ENCODE data around the gene LIPC.

Gene LIPC

GRCh38 chr15:58522865-58523264 lies 91.1 kb downstream of the LIPC start:
- Histone ChIP-seq H3K9ac (ENCODE audit: low read length) (no peak overlapping the region), H2AFZ (ENCODE audit: low read length) (no peak overlapping the region), H3K4me1 (ENCODE audit: low read length) (peaks cover 16% of the 10 kb centered on the region), H3K9me3 (replicated peaks; ENCODE audit: insufficient read depth, low read length) (no peaks in the 10 kb centered on the region), H3F3A (ENCODE audit: insufficient read depth, low read length) (peaks cover 7% of the 10 kb centered on the region), H3K4me2 (ENCODE audit: low read depth, low read length) (no peak overlapping the region), H3K27me3 (replicated peaks; ENCODE audit: insufficient read depth, low read length) (no peaks in the 10 kb centered on the region), H3K9me2 (replicated peaks; ENCODE audit: insufficient read depth, low read length) (no peaks in the 10 kb centered on the region), H3K27ac (ENCODE audit: low read length) (no peak overlapping the region), H3K4me3 (ENCODE audit: low read length) (no peak overlapping the region), H3K79me2 (ENCODE audit: low read length) (no peaks in the 10 kb centered on the region), H4K20me1 (ENCODE audit: insufficient read depth, low read length) (no peaks in the 10 kb centered on the region), H3K36me3 (replicated peaks; ENCODE audit: insufficient read depth, low read length) (no peaks in the 10 kb centered on the region)
- TF ChIP-seq CTCF (IDR thresholded peaks at IDR 0.05; ENCODE audit: low read length) = no peak
- no peak for TF ChIP-seq EZH2phosphoT487 (IDR thresholded peaks at IDR 0.05; ENCODE audit: low read length)
- no peak for TF ChIP-seq EZH2 (optimal IDR thresholded peaks at IDR 0.05; ENCODE audit: low read depth, low read length)
- DNase-seq = no peak

DNA sequence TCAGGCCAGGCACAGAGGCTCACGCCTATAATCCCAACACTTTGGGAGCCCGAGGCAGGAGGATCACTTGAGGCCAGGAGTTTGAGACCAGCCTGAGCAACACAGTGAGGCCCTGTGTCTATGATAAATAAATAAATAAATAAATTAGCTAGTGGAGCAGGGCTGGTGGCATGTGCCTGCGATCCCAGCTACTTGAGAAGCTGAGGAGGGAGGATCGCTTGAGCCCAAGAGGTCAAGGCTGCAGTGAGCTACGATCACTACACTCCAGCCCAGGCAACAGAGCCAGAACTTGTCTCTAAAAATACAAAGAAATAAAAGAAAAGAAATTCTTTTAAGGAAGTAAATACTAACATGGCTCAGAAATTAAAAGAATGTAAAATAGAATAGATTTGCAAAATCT lies 91.8 kb downstream of the LIPC start:
- no peak overlapping the region for H3K4me3 ChIP-seq (ENCODE audit: low read length)
- no peak overlapping the region for H3K9ac ChIP-seq (ENCODE audit: low read length)
- H3K27me3 ChIP-seq (replicated peaks; ENCODE audit: insufficient read depth, low read length) = no peaks in the 10 kb centered on the region
- no peak overlapping the region for H3K27ac ChIP-seq (ENCODE audit: low read length)
- H3K4me2 ChIP-seq (ENCODE audit: low read depth, low read length) = no peak overlapping the region
- H3K9me3 ChIP-seq (replicated peaks; ENCODE audit: insufficient read depth, low read length) = no peaks in the 10 kb centered on the region
- no peaks in the 10 kb centered on the region for H3K9me2 ChIP-seq (replicated peaks; ENCODE audit: insufficient read depth, low read length)
- no peak for DNase-seq
- no peaks in the 10 kb centered on the region for H3K36me3 ChIP-seq (replicated peaks; ENCODE audit: insufficient read depth, low read length)
- H3K79me2 ChIP-seq (ENCODE audit: low read length) = no peaks in the 10 kb centered on the region
- peaks cover 8% of the 10 kb centered on the region for H3K4me1 ChIP-seq (ENCODE audit: low read length)
- H3F3A ChIP-seq (ENCODE audit: insufficient read depth, low read length) = no peaks in the 10 kb centered on the region
- no peaks in the 10 kb centered on the region for H4K20me1 ChIP-seq (ENCODE audit: insufficient read depth, low read length)
- TF ChIP-seq EZH2 (optimal IDR thresholded peaks at IDR 0.05; ENCODE audit: low read depth, low read length) (no peak), CTCF (IDR thresholded peaks at IDR 0.05; ENCODE audit: low read length) (no peak), EZH2phosphoT487 (IDR thresholded peaks at IDR 0.05; ENCODE audit: low read length) (no peak)
- H2AFZ ChIP-seq (ENCODE audit: low read length) = no peak overlapping the region

- Histone ChIP-seq H3K9ac (ENCODE audit: low read length) (no peak overlapping the region), H3K4me1 (ENCODE audit: low read length) (peaks cover 6% of the 10 kb centered on the region), H2AFZ (ENCODE audit: low read length) (no peak overlapping the region), H3K9me2 (replicated peaks; ENCODE audit: insufficient read depth, low read length) (no peaks in the 10 kb centered on the region), H3K36me3 (replicated peaks; ENCODE audit: insufficient read depth, low read length) (no peaks in the 10 kb centered on the region), H3K4me3 (ENCODE audit: low read length) (no peak overlapping the region), H3K9me3 (replicated peaks; ENCODE audit: insufficient read depth, low read length) (no peaks in the 10 kb centered on the region), H3K27ac (ENCODE audit: low read length) (no peak overlapping the region), H3K27me3 (replicated peaks; ENCODE audit: insufficient read depth, low read length) (no peaks in the 10 kb centered on the region), H4K20me1 (ENCODE audit: insufficient read depth, low read length) (no peaks in the 10 kb centered on the region), H3K79me2 (ENCODE audit: low read length) (no peaks in the 10 kb centered on the region), H3F3A (ENCODE audit: insufficient read depth, low read length) (no peaks in the 10 kb centered on the region), H3K4me2 (ENCODE audit: low read depth, low read length) (no peak overlapping the region)
- TF ChIP-seq EZH2 (optimal IDR thresholded peaks at IDR 0.05; ENCODE audit: low read depth, low read length) (no peak), CTCF (IDR thresholded peaks at IDR 0.05; ENCODE audit: low read length) (no peak), EZH2phosphoT487 (IDR thresholded peaks at IDR 0.05; ENCODE audit: low read length) (no peak)
- no peak for DNase-seq
These were observed 92.5 kb downstream of the LIPC start for GRCh38 chr15:58524247-58524646.
